ENCODE results near the gene AMPD2.

AMPD2 gene

GRCh38 chr1:109630898-109631512 is 11.4 kb downstream of the AMPD2 start:
- no peak for DNase-seq (ENCODE audit: low spot score)

- no peak for DNase-seq (ENCODE audit: low spot score)
Measured at GRCh38 chr1:109631513-109632505, 12.2 kb downstream of the AMPD2 start.

- peak; percentile 78 for DNase-seq (ENCODE audit: low spot score)
Measured at GRCh38 chr1:109632671-109633346, 13.2 kb downstream of the AMPD2 start.

- no peak for DNase-seq (ENCODE audit: low spot score)
Measured at GRCh38 chr1:109634292-109634691, 14.7 kb downstream of the AMPD2 start.

GRCh38 chr1:109634771-109635750 is 15.4 kb downstream of the AMPD2 start:
- DNase-seq (ENCODE audit: low spot score) = no peak

- DNase-seq (ENCODE audit: low spot score) = no peak
Measured at GRCh38 chr1:109635862-109636200, 16.2 kb downstream of the AMPD2 start.

- DNase-seq (ENCODE audit: low spot score) = no peak
Measured at GRCh38 chr1:109636201-109636952, 16.7 kb downstream of the AMPD2 start.

GRCh38 chr1:109637446-109637845 is 17.8 kb downstream of the AMPD2 start:
- no peak for DNase-seq (ENCODE audit: low spot score)

- DNase-seq (ENCODE audit: low spot score) = no peak
Measured at GRCh38 chr1:109639063-109639840, 19.6 kb downstream of the AMPD2 start.

GRCh38 chr1:109639841-109640184 is 20.2 kb downstream of the AMPD2 start:
- DNase-seq (ENCODE audit: low spot score) = no peak

- peak; percentile 85 for DNase-seq (ENCODE audit: low spot score)
Measured at GRCh38 chr1:109640285-109640865, 20.7 kb downstream of the AMPD2 start.

- DNase-seq (ENCODE audit: low spot score) = no peak
Measured at GRCh38 chr1:109641078-109641740, 21.6 kb downstream of the AMPD2 start.

- DNase-seq (ENCODE audit: low spot score) = no peak
Measured at GRCh38 chr1:109641861-109642260, 22.2 kb downstream of the AMPD2 start.

- DNase-seq (ENCODE audit: low spot score) = no peak
Measured at GRCh38 chr1:109642626-109643025, 23.0 kb downstream of the AMPD2 start.

- DNase-seq (ENCODE audit: low spot score) = peak; percentile 63
Measured at GRCh38 chr1:109643385-109644230, 24.0 kb downstream of the AMPD2 start.

- DNase-seq (ENCODE audit: low spot score) = no peak
Measured at GRCh38 chr1:109644670-109645069, 25.0 kb downstream of the AMPD2 start.

GRCh38 chr1:109649491-109649914 is 29.9 kb downstream of the AMPD2 start:
- peak; percentile 65 for DNase-seq (ENCODE audit: low spot score)

GRCh38 chr1:109650609-109651008 is 31.0 kb downstream of the AMPD2 start:
- DNase-seq (ENCODE audit: low spot score) = no peak

Measured in Ammon's horn (tissue), 1 donor.